Lower leg skin (tissue), 4 donors: ENCODE results near the gene SLC39A7. TPM values are rescaled to one million over a fixed set of nuclear protein-coding genes. Genes with fewer than 3 reads are reported as not detected.

Experiments
- DNase-seq, 2 donors: peaks; one replicate each; pipeline ENCODE4 v3.0.0-alpha.2; 2019; ENCODE audit warnings: low spot score in 2 of 2
- H3K4me3 ChIP-seq: fragments of 200-600 bp; sonication (generic); 2 replicates; pipeline ENCODE4 v1.5.1; 2017; ENCODE audit warnings: mild to moderate bottlenecking, low read depth; ENCODE audit not compliant: poor library complexity, severe bottlenecking
- CTCF ChIP-seq, 3 donors: fragments of 450-650 bp; IDR thresholded peaks; one replicate each; pipeline ENCODE4 v1.5.1; 2016; ENCODE audit warnings: antibody characterized with exemption in 3 of 3, mild to moderate bottlenecking in 3 of 3, moderate library complexity in 2 of 3
- POLR2A ChIP-seq, 2 donors: fragments of 450-650 bp; IDR thresholded peaks; one replicate each; pipeline ENCODE4 v1.6.1; 2016 to 2017; ENCODE audit warnings: antibody characterized with exemption in 2 of 2, mild to moderate bottlenecking in 1 of 2, moderate library complexity in 1 of 2
- WGBS, 2 donors: methylation state at CpG; one replicate each; pipeline ENCODE4 v1.1.5; 2018; 5-methylcytosine and 5-hydroxymethylcytosine counted together
- intact Hi-C: fragments of 100-400 bp; cut with DNase I; formaldehyde crosslinking; loops from one replicate; pipeline ENCODE4 v1.15.0; 2023; ENCODE audit warnings: low total_unique reads
- total RNA-seq, 4 donors: library from RNA; depleted of rRNA; stranded (reverse); fragments of >200 nt; gene quantifications; one replicate each; pipeline ENCODE4 v1.1.0, GENCODE V29; 2016

SLC39A7 gene
- total RNA-seq, 4 donors from 2014 or later: 35.4 to 52.7 (median 39.1) TPM

GRCh38 chr6:33160096-33160495, 40.6 kb upstream of the SLC39A7 start:
- TF ChIP-seq CTCF (IDR thresholded peaks at IDR 0.05) (no peak), POLR2A (IDR thresholded peaks at IDR 0.05) (no peak)
- DNase-seq: peak in 1 of 2 donors; percentile 60
- intact Hi-C loops: no loop called here
- no peak overlapping the region for H3K4me3 ChIP-seq
- WGBS, 2 donors: 91 to 92% methylated on average over 11 of the region's 11 CpGs

- H3K4me3 ChIP-seq: no peak overlapping the region
- 21 to 23% methylated on average over 13 of the region's 13 CpGs for WGBS, 2 donors
- no peak for TF ChIP-seq POLR2A (IDR thresholded peaks at IDR 0.05)
- no peak for TF ChIP-seq CTCF (IDR thresholded peaks at IDR 0.05)
- DNase-seq: peak; percentile 38 to 84
- intact Hi-C loops: no loop called here
Measured at GRCh38 chr6:33160728-33161344, 39.8 kb upstream of the SLC39A7 start.

- no peak for TF ChIP-seq POLR2A (IDR thresholded peaks at IDR 0.05)
- peak in 1 of 3 donors; percentile 76 for TF ChIP-seq CTCF (IDR thresholded peaks at IDR 0.05)
- no peak overlapping the region for H3K4me3 ChIP-seq
- WGBS, 2 donors: 4 to 6% methylated on average over 40 to 56 of the region's 58 CpGs
- intact Hi-C loops: no loop called here
- peak; percentile 63 to 96 for DNase-seq
Measured at GRCh38 chr6:33161354-33162331, 39.0 kb upstream of the SLC39A7 start.

GRCh38 chr6:33163540-33163939, 37.1 kb upstream of the SLC39A7 start:
- DNase-seq: peak in 1 of 2 donors; percentile 83
- intact Hi-C loops: no loop called here
- 59 to 61% methylated on average over 8 to 9 of the region's 10 CpGs for WGBS, 2 donors
- no peak overlapping the region for H3K4me3 ChIP-seq
- TF ChIP-seq CTCF (IDR thresholded peaks at IDR 0.05) (no peak), POLR2A (IDR thresholded peaks at IDR 0.05) (no peak)

- TF ChIP-seq POLR2A (IDR thresholded peaks at IDR 0.05) (no peak), CTCF (IDR thresholded peaks at IDR 0.05) (no peak)
- WGBS, 2 donors: 51 to 54% methylated on average over 10 of the region's 10 CpGs
- no peak for DNase-seq
- no peak overlapping the region for H3K4me3 ChIP-seq
- intact Hi-C loops: no loop called here
Measured at GRCh38 chr6:33164176-33164575, 36.5 kb upstream of the SLC39A7 start.
